Central memory CD8-positive, alpha-beta T cell (primary cell): Measurements from ENCODE around the gene ZNF205.
A peak's percentile ranks its signal among the peaks of the same experiment; 100 is the strongest.
"Not testable (repeated sequence)": the region's sequence is repeated elsewhere in the genome, so short reads cannot be mapped to it uniquely, and the experiment has no call there.

Experiments
- ATAC-seq: fragments of 150-1000 bp; cut with Tn5 transposase; replicated peaks from 2 replicates; pipeline ENCODE4 v1.10.0; 2022; ENCODE audit warnings: mild to moderate bottlenecking, moderate FRiP score, moderate number of reproducible peaks; ENCODE audit not compliant: poor library complexity, severe bottlenecking; ENCODE audit errors: extremely low read depth
- DNase-seq, 2 donors: peaks; one replicate each; pipeline ENCODE4 v3.0.0; 2021; ENCODE audit warnings: low spot score in 2 of 2
- H3K27ac Mint-ChIP-seq: one replicate; pipeline ENCODE4 v1.8.0; 2022; ENCODE audit warnings: low read depth, mild to moderate bottlenecking, moderate library complexity, mixed read lengths
- H3K27me3 Mint-ChIP-seq: one replicate; pipeline ENCODE4 v1.8.0; 2022; ENCODE audit warnings: mixed read lengths
- H3K36me3 Mint-ChIP-seq: one replicate; pipeline ENCODE4 v1.8.0; 2022; ENCODE audit warnings: mild to moderate bottlenecking, moderate library complexity, mixed read lengths; ENCODE audit not compliant: insufficient read depth
- H3K4me1 Mint-ChIP-seq: one replicate; pipeline ENCODE4 v1.8.0; 2022; ENCODE audit warnings: mixed read lengths
- H3K4me3 Mint-ChIP-seq: one replicate; pipeline ENCODE4 v1.8.0; 2022; ENCODE audit warnings: mild to moderate bottlenecking, moderate library complexity, mixed read lengths
- H3K9me3 Mint-ChIP-seq: one replicate; pipeline ENCODE4 v1.8.0; 2022; ENCODE audit warnings: mixed read lengths

ZNF205 gene

GRCh38 chr16:3073448-3073847 lies 38.9 kb upstream of the ZNF205 start:
- no peaks in the 10 kb centered on the region for H3K27me3 Mint-ChIP-seq
- peaks cover 82% of the 10 kb centered on the region for H3K4me1 Mint-ChIP-seq
- ATAC-seq (no peak), DNase-seq (no peak)
- H3K4me3 Mint-ChIP-seq = peak overlapping the region; percentile 62
- peak overlapping the region; percentile 79 for H3K27ac Mint-ChIP-seq
- H3K36me3 Mint-ChIP-seq = peaks cover 46% of the 10 kb centered on the region
- no peaks in the 10 kb centered on the region for H3K9me3 Mint-ChIP-seq

GRCh38 chr16:3074860-3075522 lies 37.4 kb upstream of the ZNF205 start:
- Mint-ChIP-seq H3K9me3 (no peaks in the 10 kb centered on the region), H3K36me3 (peaks cover 33% of the 10 kb centered on the region), H3K27me3 (no peaks in the 10 kb centered on the region), H3K27ac (peak overlapping the region; percentile 79), H3K4me3 (peak overlapping the region; percentile 62), H3K4me1 (peaks cover 81% of the 10 kb centered on the region)
- peak; percentile 66 to 85 for DNase-seq
- peak; percentile 96 for ATAC-seq

GRCh38 chr16:3075523-3075915 lies 36.9 kb upstream of the ZNF205 start:
- H3K27ac Mint-ChIP-seq = peak overlapping the region; percentile 79
- no peaks in the 10 kb centered on the region for H3K9me3 Mint-ChIP-seq
- H3K4me3 Mint-ChIP-seq = peak overlapping the region; percentile 62
- H3K27me3 Mint-ChIP-seq = no peaks in the 10 kb centered on the region
- H3K4me1 Mint-ChIP-seq = peaks cover 79% of the 10 kb centered on the region
- peaks cover 30% of the 10 kb centered on the region for H3K36me3 Mint-ChIP-seq
- ATAC-seq (peak; percentile 22), DNase-seq (no peak)

GRCh38 chr16:3075946-3076345 lies 36.4 kb upstream of the ZNF205 start:
- Mint-ChIP-seq H3K4me3 (peak overlapping the region; percentile 62), H3K27ac (peak overlapping the region; percentile 79), H3K4me1 (peaks cover 81% of the 10 kb centered on the region), H3K36me3 (peaks cover 30% of the 10 kb centered on the region)
- not testable (repeated sequence) for H3K9me3 Mint-ChIP-seq, DNase-seq, ATAC-seq, H3K27me3 Mint-ChIP-seq

GRCh38 chr16:3076577-3076976 lies 35.8 kb upstream of the ZNF205 start:
- ATAC-seq = no peak

GRCh38 chr16:3080024-3080423 lies 32.4 kb upstream of the ZNF205 start:
- Mint-ChIP-seq H3K27ac (no peak overlapping the region), H3K4me3 (no peak overlapping the region), H3K9me3 (no peaks in the 10 kb centered on the region), H3K27me3 (no peaks in the 10 kb centered on the region), H3K36me3 (peaks cover 8% of the 10 kb centered on the region), H3K4me1 (peaks cover 53% of the 10 kb centered on the region)
- no peak for DNase-seq
- no peak for ATAC-seq

More at GRCh38 chr16:3076577-3076976, 35.8 kb upstream of the ZNF205 start:
- Mint-ChIP-seq H3K27me3 (no peaks in the 10 kb centered on the region), H3K4me1 (peaks cover 76% of the 10 kb centered on the region), H3K36me3 (peaks cover 25% of the 10 kb centered on the region), H3K9me3 (no peaks in the 10 kb centered on the region), H3K27ac (peak overlapping the region; percentile 79), H3K4me3 (peak overlapping the region; percentile 62)
- DNase-seq = no peak

- not testable (repeated sequence) for DNase-seq, ATAC-seq, H3K27me3 Mint-ChIP-seq, H3K9me3 Mint-ChIP-seq, H3K4me3 Mint-ChIP-seq, H3K27ac Mint-ChIP-seq, H3K36me3 Mint-ChIP-seq
- H3K4me1 Mint-ChIP-seq = peaks cover 42% of the 10 kb centered on the region
These were observed 30.4 kb upstream of the ZNF205 start for GRCh38 chr16:3081957-3082356.

GRCh38 chr16:3083408-3083807 lies 29.0 kb upstream of the ZNF205 start:
- not testable (repeated sequence) for DNase-seq
- H3K4me1 Mint-ChIP-seq = peaks cover 44% of the 10 kb centered on the region

GRCh38 chr16:3084491-3084890 lies 27.9 kb upstream of the ZNF205 start:
- DNase-seq = no peak
- H3K9me3 Mint-ChIP-seq = no peaks in the 10 kb centered on the region
- H3K27ac Mint-ChIP-seq = no peak overlapping the region
- no peak overlapping the region for H3K4me3 Mint-ChIP-seq
- peaks cover 39% of the 10 kb centered on the region for H3K4me1 Mint-ChIP-seq
- H3K27me3 Mint-ChIP-seq = no peaks in the 10 kb centered on the region
- H3K36me3 Mint-ChIP-seq = peaks cover 2% of the 10 kb centered on the region
- no peak for ATAC-seq

More at GRCh38 chr16:3083408-3083807, 29.0 kb upstream of the ZNF205 start:
- not testable (repeated sequence) for H3K36me3 Mint-ChIP-seq, ATAC-seq, H3K27me3 Mint-ChIP-seq, H3K4me3 Mint-ChIP-seq, H3K9me3 Mint-ChIP-seq, H3K27ac Mint-ChIP-seq

- Mint-ChIP-seq H3K36me3 (peaks cover 2% of the 10 kb centered on the region), H3K4me1 (peaks cover 33% of the 10 kb centered on the region), H3K9me3 (no peaks in the 10 kb centered on the region), H3K27ac (no peak overlapping the region), H3K27me3 (no peaks in the 10 kb centered on the region), H3K4me3 (no peak overlapping the region)
- DNase-seq (no peak), ATAC-seq (no peak)
These were observed 27.3 kb upstream of the ZNF205 start for GRCh38 chr16:3084969-3085670.

GRCh38 chr16:3085868-3086595 lies 26.4 kb upstream of the ZNF205 start:
- no peak overlapping the region for H3K27ac Mint-ChIP-seq
- ATAC-seq (no peak), DNase-seq (no peak)
- no peaks in the 10 kb centered on the region for H3K9me3 Mint-ChIP-seq
- H3K4me3 Mint-ChIP-seq = no peak overlapping the region
- H3K4me1 Mint-ChIP-seq = peaks cover 29% of the 10 kb centered on the region
- no peaks in the 10 kb centered on the region for H3K27me3 Mint-ChIP-seq
- H3K36me3 Mint-ChIP-seq = no peaks in the 10 kb centered on the region

- Mint-ChIP-seq H3K9me3 (no peaks in the 10 kb centered on the region), H3K27ac (no peak overlapping the region), H3K4me3 (peak overlapping the region; percentile 7), H3K36me3 (no peaks in the 10 kb centered on the region), H3K27me3 (no peaks in the 10 kb centered on the region), H3K4me1 (peaks cover 33% of the 10 kb centered on the region)
- ATAC-seq = no peak
- DNase-seq = no peak
These were observed 25.7 kb upstream of the ZNF205 start for GRCh38 chr16:3086596-3087242.
